ENCODE measurements around the gene DGUOK.

GRCh38 chr2:73920577-73921545 is 5.8 kb upstream of the DGUOK start:
- TF ChIP-seq POLR2A (IDR thresholded peaks at IDR 0.05) = no peak
- TF ChIP-seq CTCF (IDR thresholded peaks at IDR 0.05 in 4 of 5, conservative IDR thresholded peaks at IDR 0.05 in 1 of 5) = no peak
